Activated T-helper 1 cell treated with anti-CD3 and anti-CD28 coated beads, Interleukin-12 subunit alpha, Interleukin-12 subunit beta, Interleukin-2, Interleukin-4 antibody, amounts not matched to agents 30 ng/mL and 10 ng/mL and 1 ng/mL, durations not matched to agents 14 hours and 24 hours and 36 hours (primary cell): ENCODE measurements around the gene TENT5A. TPM values are rescaled to one million over a fixed set of nuclear protein-coding genes. Genes with fewer than 3 reads are reported as not detected.

Experiments used
- DNase-seq: peaks from one replicate; pipeline ENCODE4 v3.0.0; 2021; ENCODE audit warnings: low spot score
- H3K27ac Mint-ChIP-seq: one replicate; pipeline ENCODE4 v1.8.0; 2021; ENCODE audit warnings: mild to moderate bottlenecking, mixed read lengths
- H3K27me3 Mint-ChIP-seq: one replicate; pipeline ENCODE4 v1.8.0; 2022; ENCODE audit warnings: mild to moderate bottlenecking, moderate library complexity, mixed read lengths; ENCODE audit not compliant: insufficient read depth
- H3K36me3 Mint-ChIP-seq: one replicate; pipeline ENCODE4 v1.8.0; 2021; ENCODE audit warnings: low read depth, mixed read lengths
- H3K4me1 Mint-ChIP-seq: one replicate; pipeline ENCODE4 v1.8.0; 2021; ENCODE audit warnings: low read depth, mixed read lengths
- H3K4me3 Mint-ChIP-seq: one replicate; pipeline ENCODE4 v1.8.0; 2021; ENCODE audit warnings: mild to moderate bottlenecking, moderate library complexity, mixed read lengths
- H3K9me3 Mint-ChIP-seq: one replicate; pipeline ENCODE4 v1.8.0; 2021; ENCODE audit warnings: mixed read lengths
- intact Hi-C: fragments of 100-400 bp; cut with micrococcal nuclease; formaldehyde crosslinking; loops from one replicate; pipeline ENCODE4 v1.15.1; 2024
- total RNA-seq: library from RNA; stranded (reverse); gene quantifications from 2 replicates; pipeline ENCODE4 v1.2.3, GENCODE V29; 2022

Gene TENT5A
- total RNA-seq, 1 donor from 2014 or later, result 0.34 TPM

GRCh38 chr6:81767163-81767891 is 14.8 kb upstream of the TENT5A start:
- intact Hi-C loops, result no loop called here
- no peak for DNase-seq
- no peak overlapping the region for H3K27ac Mint-ChIP-seq
- H3K36me3 Mint-ChIP-seq, result no peaks in the 10 kb centered on the region
- H3K4me1 Mint-ChIP-seq, result no peaks in the 10 kb centered on the region
- H3K4me3 Mint-ChIP-seq, result no peak overlapping the region
- H3K9me3 Mint-ChIP-seq, result no peaks in the 10 kb centered on the region
- peaks cover 2% of the 10 kb centered on the region for H3K27me3 Mint-ChIP-seq

- no peak for DNase-seq
- no peak overlapping the region for H3K27ac Mint-ChIP-seq
- H3K4me1 Mint-ChIP-seq, result no peaks in the 10 kb centered on the region
- no peak overlapping the region for H3K4me3 Mint-ChIP-seq
- no peaks in the 10 kb centered on the region for H3K36me3 Mint-ChIP-seq
- intact Hi-C loops, result no loop called here
- H3K27me3 Mint-ChIP-seq, result peaks cover 2% of the 10 kb centered on the region
- H3K9me3 Mint-ChIP-seq, result no peaks in the 10 kb centered on the region
Observed at GRCh38 chr6:81766482-81767069, 14.1 kb upstream of the TENT5A start.

- Mint-ChIP-seq H3K4me3 (no peak overlapping the region), H3K36me3 (no peaks in the 10 kb centered on the region), H3K9me3 (no peaks in the 10 kb centered on the region), H3K27ac (no peak overlapping the region), H3K4me1 (no peaks in the 10 kb centered on the region), H3K27me3 (peaks cover 4% of the 10 kb centered on the region)
- DNase-seq, result no peak
- intact Hi-C loops, result no loop called here
Observed at GRCh38 chr6:81764531-81764930, 12.1 kb upstream of the TENT5A start.

GRCh38 chr6:81763968-81764367 is 11.5 kb upstream of the TENT5A start:
- no peaks in the 10 kb centered on the region for H3K4me1 Mint-ChIP-seq
- intact Hi-C loops, result no loop called here
- H3K4me3 Mint-ChIP-seq, result no peak overlapping the region
- H3K27ac Mint-ChIP-seq, result no peak overlapping the region
- no peaks in the 10 kb centered on the region for H3K9me3 Mint-ChIP-seq
- no peak for DNase-seq
- no peaks in the 10 kb centered on the region for H3K36me3 Mint-ChIP-seq
- H3K27me3 Mint-ChIP-seq, result peaks cover 8% of the 10 kb centered on the region

GRCh38 chr6:81763051-81763450 is 10.6 kb upstream of the TENT5A start:
- Mint-ChIP-seq H3K4me1 (no peaks in the 10 kb centered on the region), H3K27ac (no peak overlapping the region), H3K4me3 (no peak overlapping the region), H3K36me3 (no peaks in the 10 kb centered on the region), H3K9me3 (no peaks in the 10 kb centered on the region), H3K27me3 (peaks cover 8% of the 10 kb centered on the region)
- intact Hi-C loops, result no loop called here
- no peak for DNase-seq

- Mint-ChIP-seq H3K27me3 (peaks cover 8% of the 10 kb centered on the region), H3K4me3 (no peak overlapping the region), H3K36me3 (no peaks in the 10 kb centered on the region), H3K4me1 (no peaks in the 10 kb centered on the region), H3K9me3 (no peaks in the 10 kb centered on the region), H3K27ac (no peak overlapping the region)
- intact Hi-C loops, result no loop called here
- no peak for DNase-seq
Observed at GRCh38 chr6:81762606-81763005, 10.1 kb upstream of the TENT5A start.

GRCh38 chr6:81762132-81762531 is 9.7 kb upstream of the TENT5A start:
- intact Hi-C loops, result no loop called here
- DNase-seq, result no peak
- Mint-ChIP-seq H3K4me3 (no peak overlapping the region), H3K27ac (no peak overlapping the region), H3K4me1 (no peaks in the 10 kb centered on the region), H3K36me3 (no peaks in the 10 kb centered on the region), H3K9me3 (no peaks in the 10 kb centered on the region), H3K27me3 (peaks cover 6% of the 10 kb centered on the region)

GRCh38 chr6:81761197-81761596 is 8.7 kb upstream of the TENT5A start:
- DNase-seq, result no peak
- peaks cover 13% of the 10 kb centered on the region for H3K27me3 Mint-ChIP-seq

GRCh38 chr6:81759782-81760181 is 7.3 kb upstream of the TENT5A start:
- peaks cover 16% of the 10 kb centered on the region for H3K27me3 Mint-ChIP-seq
- no peak for DNase-seq
- no peak overlapping the region for H3K4me3 Mint-ChIP-seq
- no peak overlapping the region for H3K27ac Mint-ChIP-seq
- intact Hi-C loops, result loop anchor here (10.0 kb wide), 2 partner anchors 1435 to 1815 kb away; partner anchors contain the start of genes ELOVL4, PGM3 and RWDD2A
- H3K4me1 Mint-ChIP-seq, result no peaks in the 10 kb centered on the region
- H3K36me3 Mint-ChIP-seq, result no peaks in the 10 kb centered on the region
- H3K9me3 Mint-ChIP-seq, result no peaks in the 10 kb centered on the region

More at GRCh38 chr6:81761197-81761596, 8.7 kb upstream of the TENT5A start:
- Mint-ChIP-seq H3K36me3 (no peaks in the 10 kb centered on the region), H3K9me3 (no peaks in the 10 kb centered on the region), H3K27ac (no peak overlapping the region), H3K4me1 (no peaks in the 10 kb centered on the region), H3K4me3 (no peak overlapping the region)
- intact Hi-C loops, result no loop called here

- Mint-ChIP-seq H3K9me3 (no peaks in the 10 kb centered on the region), H3K4me1 (no peaks in the 10 kb centered on the region), H3K27ac (no peak overlapping the region), H3K4me3 (no peak overlapping the region), H3K27me3 (peaks cover 24% of the 10 kb centered on the region), H3K36me3 (no peaks in the 10 kb centered on the region)
- no peak for DNase-seq
- intact Hi-C loops, result loop anchor here (10.0 kb wide), 2 partner anchors 1437 to 1813 kb away; partner anchors contain the start of genes ELOVL4, PGM3 and RWDD2A
Observed at GRCh38 chr6:81758221-81758620, 5.7 kb upstream of the TENT5A start.

- intact Hi-C loops, result loop anchor here (10.0 kb wide), 2 partner anchors 1438 to 1812 kb away; partner anchors contain the start of genes ELOVL4, PGM3 and RWDD2A
- Mint-ChIP-seq H3K4me3 (no peak overlapping the region), H3K27ac (no peak overlapping the region), H3K36me3 (no peaks in the 10 kb centered on the region), H3K9me3 (no peaks in the 10 kb centered on the region), H3K27me3 (peaks cover 24% of the 10 kb centered on the region), H3K4me1 (peaks cover 8% of the 10 kb centered on the region)
- DNase-seq, result no peak
Observed at GRCh38 chr6:81756690-81757089, 4.2 kb upstream of the TENT5A start.

- no peak for DNase-seq
- Mint-ChIP-seq H3K36me3 (no peaks in the 10 kb centered on the region), H3K9me3 (no peaks in the 10 kb centered on the region), H3K4me1 (peaks cover 16% of the 10 kb centered on the region), H3K27me3 (peaks cover 32% of the 10 kb centered on the region), H3K27ac (no peak overlapping the region), H3K4me3 (no peak overlapping the region)
- intact Hi-C loops, result loop anchor here (10.0 kb wide), 2 partner anchors 1439 to 1811 kb away; partner anchors contain the start of genes ELOVL4, PGM3 and RWDD2A
Observed at GRCh38 chr6:81755551-81755950, 3.1 kb upstream of the TENT5A start.

- intact Hi-C loops, result loop anchor here (5.0 to 10.0 kb wide), 4 partner anchors 492 to 1810 kb away; partner anchors contain the start of genes DOP1A, ELOVL4, IBTK and PGM3
- H3K4me3 Mint-ChIP-seq, result no peak overlapping the region
- H3K27me3 Mint-ChIP-seq, result peaks cover 39% of the 10 kb centered on the region
- DNase-seq, result no peak
- H3K36me3 Mint-ChIP-seq, result no peaks in the 10 kb centered on the region
- no peak overlapping the region for H3K27ac Mint-ChIP-seq
- H3K9me3 Mint-ChIP-seq, result no peaks in the 10 kb centered on the region
- peaks cover 16% of the 10 kb centered on the region for H3K4me1 Mint-ChIP-seq
Observed at GRCh38 chr6:81754906-81755305, 2.4 kb upstream of the TENT5A start.
